NCI-H2029 (cell line): ENCODE measurements around the gene B3GAT2.
A peak's percentile ranks its signal among the peaks of the same experiment; 100 is the strongest.

Experiments used
- DNase-seq: peaks from one replicate; lab custom pipeline; 2025; lab: John Stamatoyannopoulos, UW

Gene B3GAT2

DNA sequence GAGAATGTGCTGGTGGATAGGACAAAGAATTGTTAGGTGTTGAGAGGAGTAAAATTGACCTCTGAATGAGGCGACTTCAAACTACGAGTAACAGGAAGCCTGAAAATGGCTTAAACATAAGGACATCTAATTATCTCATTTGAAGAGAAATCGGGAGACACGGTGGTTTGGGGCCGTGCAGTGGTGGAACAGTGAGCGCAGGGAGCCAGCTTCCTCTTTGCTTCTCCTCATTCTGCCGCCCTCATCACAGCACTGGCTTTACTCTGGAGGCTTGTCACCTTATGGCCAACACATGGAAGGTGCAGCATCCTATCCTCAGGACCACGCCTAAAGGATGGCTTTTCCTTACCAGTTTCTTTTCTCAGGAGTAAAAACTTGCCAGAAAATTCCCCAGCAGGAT lies 114.3 kb downstream of the B3GAT2 start:
- no peak for DNase-seq

DNA sequence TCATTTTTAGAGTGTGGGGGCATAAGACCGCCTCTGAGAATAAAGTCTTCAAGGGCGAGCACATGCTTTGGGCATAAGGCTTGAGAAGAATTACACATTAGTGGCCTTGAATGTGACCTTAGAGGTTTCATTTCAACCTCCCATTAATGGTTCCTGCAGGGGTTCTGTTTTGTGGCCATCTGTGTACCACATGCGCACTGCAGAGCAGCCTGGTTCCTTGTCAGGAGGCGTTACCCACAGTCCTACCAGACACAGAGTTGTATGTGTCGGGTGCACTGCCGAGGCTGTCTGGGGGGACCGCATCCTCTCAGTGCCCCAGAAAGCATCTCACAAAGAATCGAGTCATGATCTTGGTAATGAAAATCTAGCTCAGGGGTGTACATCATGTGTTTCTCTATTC lies 115.7 kb downstream of the B3GAT2 start:
- DNase-seq, result no peak

DNA sequence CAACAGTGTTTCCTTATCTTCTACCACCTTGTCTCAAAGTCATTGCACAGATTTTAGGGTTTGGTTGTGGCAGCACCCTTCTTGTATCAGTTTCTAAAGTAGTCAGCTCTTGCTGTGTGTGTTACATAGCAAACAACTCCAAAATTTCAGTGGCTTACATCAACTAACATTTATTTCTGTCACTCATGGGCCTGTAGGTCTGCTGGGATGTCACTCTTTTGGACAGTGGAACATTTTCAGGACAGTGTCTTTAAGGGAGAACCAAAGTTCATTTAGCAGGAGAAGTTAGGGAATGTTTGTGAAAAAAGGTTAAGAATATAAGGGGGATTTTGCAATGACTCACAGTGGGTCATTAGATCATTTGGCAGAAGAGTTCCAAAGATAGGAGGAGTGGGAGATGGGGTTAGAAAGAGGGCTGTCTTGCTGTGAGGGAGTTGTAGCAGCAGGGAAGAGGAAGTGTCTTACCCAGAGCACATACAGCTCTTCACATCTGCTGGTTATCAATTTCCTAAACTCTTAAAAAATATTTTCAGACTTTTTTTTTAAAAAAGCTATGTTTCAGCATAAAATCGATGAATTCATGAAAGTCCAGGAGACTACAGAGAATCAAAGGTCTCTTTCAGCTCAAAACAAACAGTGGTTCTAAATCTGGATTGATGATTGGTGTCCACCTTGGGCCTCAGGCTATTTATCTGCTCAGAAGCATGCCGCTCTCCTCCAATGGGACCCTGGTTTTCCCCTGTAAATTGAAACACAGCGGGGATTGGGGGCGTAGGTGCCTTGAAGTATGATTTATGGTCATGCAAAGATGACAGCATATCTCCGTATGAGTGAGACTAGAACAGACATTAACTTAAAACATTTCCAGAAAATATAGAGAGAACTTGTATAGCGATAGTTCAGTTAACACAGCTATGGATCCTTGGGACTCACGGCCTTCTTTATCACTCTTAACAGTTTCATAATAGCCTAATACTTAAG lies 117.3 kb downstream of the B3GAT2 start:
- no peak for DNase-seq

DNA sequence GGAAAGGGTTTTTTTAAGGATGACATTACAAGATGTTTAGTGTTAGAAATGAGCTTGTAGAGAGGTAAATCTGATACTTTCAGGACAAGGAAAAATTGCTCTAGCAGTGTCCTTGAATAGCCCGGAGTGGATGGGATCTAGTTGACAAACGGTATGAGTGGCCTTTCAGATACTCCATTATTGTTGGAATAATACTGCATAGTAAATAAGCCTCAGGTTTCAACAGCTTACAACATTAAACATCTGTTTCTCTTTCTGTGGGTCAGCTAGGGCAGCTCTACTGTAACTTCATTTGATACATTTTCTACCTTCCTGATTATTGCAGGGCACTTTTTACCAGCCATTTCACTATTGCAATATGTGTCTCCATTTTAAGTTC lies 118.0 kb downstream of the B3GAT2 start:
- peak; percentile 82 for DNase-seq

DNA sequence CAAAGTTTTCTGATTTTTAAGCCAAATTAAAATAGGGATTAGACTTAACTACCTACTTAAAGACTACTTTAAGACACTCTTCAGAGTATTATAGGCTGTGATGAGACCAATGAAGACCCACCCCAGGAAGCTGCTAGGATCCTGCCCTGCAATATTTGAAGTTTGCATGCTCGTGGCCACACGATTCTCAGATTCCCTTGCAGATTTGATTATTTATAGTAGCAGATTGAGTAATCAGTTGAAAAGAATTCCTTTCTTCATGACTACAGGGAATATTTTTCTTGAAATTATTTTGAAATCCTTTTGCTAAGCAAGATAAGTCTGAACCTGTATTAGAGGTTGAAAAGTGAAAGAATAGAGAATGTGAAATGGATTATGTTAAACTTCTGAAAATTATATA lies 122.3 kb downstream of the B3GAT2 start:
- no peak for DNase-seq

DNA sequence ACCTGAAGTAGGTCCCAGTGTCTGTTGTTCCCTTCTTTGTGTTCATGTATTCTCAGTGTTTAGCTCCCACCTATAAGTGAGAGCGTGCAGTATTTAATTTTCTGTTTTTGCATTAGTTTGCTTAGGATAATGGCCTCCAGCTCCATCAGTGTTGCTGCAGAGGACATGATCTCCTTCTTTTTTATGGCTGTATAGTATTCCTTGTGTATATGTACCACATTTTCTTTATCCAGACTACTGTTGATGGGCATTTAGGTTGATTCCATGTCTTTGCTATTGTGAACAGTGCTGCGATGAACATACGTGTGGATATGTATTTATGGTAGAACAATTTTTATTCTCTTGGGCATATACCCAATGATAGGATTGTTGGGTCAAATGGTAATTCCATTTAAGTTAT lies 125.4 kb downstream of the B3GAT2 start:
- DNase-seq, result no peak

DNA sequence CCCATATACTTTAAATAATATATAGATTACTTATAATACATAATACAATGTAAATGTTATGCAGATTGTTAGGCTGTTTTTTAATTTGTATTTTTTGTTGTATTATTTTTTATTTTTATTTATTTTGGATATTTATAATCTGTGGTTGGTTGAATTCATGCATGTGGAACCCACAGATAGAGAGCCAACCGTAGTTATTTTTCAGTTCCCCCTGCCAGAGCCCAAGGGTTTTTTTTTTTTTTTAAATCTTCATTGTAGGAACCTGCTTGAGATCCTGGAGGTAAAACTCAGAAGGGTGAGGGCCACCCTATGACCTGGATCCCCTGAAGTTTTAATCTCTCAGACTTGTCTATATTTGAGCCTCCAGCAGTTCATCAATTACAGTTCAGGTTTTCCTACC lies 133.2 kb downstream of the B3GAT2 start:
- DNase-seq, result no peak

DNA sequence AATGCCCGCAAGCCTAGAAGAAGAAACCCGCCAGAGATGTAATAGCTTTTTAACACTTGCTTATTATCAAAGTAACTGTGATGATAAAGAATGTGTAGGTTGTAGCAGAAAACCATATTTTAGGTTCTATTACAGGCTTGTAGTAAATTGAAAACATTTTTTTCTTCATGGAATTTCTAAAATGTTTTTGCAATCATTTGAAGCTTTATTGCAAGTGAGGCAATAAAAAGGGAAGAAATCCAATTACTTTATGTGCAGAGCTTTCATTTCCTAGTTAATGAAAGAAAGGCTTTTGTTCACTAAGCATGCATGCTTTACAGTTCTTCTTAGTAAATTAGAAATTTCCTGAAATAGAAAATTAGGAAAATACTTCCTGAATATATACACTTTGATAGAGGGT lies 135.1 kb downstream of the B3GAT2 start:
- no peak for DNase-seq

DNA sequence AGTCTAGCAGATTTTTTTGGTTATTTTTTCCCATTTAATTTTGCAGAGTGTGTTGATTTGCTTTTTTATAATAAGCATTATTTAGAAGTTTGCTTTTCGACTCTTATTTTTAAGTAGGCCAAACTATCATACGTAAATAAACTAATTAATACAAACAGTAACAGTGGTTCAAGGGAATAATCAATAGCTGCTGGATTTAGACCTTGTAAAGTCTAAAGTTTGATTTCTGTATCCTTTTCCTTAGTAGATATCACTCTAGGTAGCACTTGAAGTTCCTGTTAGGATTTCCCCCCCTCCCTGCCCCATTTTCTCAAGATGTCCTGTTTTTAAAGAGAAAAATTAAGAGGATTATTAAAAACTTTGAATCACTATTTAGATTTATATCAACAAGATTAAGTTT lies 136.1 kb downstream of the B3GAT2 start:
- DNase-seq, result no peak

DNA sequence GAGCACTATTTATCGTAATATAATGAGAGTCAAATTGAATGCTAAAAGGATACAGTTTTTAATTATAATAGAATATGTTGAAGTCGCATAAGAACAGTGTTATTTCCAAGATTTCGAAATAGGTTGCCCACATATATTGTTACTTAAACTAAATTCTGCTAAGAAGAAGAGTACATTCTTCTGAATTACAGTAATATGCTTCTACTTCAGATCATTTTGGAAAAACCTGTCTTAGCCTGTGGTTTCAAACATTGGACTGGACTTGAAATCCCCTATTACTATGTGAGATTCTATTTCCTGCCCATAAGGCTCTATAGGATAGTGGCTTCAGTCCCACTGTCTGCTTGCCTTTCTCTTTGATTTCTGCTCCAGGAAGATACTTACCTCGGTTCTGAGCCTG lies 137.2 kb downstream of the B3GAT2 start:
- no peak for DNase-seq

DNA sequence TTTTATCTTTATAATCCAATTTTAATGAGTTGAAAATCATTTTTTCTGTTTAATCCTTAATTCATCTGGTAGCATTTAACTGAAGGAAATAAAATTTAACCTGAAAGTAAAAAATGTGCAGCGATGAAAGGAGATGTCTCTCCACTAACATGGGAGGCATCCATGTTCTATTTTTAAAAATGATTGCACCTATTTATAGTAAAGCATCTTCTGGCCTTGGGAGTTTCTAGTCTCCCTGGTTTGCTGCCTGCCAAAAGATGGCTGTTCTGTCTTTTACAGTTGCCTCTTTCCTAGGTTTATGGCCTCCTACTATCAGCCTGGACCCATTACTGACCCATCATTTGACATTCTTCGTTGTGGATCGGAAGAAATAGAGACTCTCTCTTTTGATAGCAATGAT lies 143.0 kb downstream of the B3GAT2 start:
- no peak for DNase-seq

DNA sequence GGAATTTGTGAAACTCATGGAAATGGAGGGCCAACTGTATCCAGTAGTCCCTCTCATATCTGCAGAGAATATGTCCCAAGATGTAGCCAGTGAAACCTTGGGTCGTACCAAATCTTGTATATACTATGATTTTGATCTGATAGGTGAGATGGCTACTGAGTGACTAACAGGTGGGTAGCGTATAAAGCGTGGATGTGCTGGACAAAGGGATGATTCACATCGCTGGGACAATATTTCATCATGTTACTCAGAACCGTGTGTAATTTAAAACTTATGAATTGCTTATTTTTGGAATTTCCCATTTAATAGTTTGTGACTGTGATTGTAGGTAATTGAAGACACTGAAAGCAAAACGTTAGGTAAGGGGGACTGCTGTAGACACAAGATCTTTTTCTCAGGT lies 145.1 kb downstream of the B3GAT2 start:
- no peak for DNase-seq
